K562 (cell line): ENCODE data around the gene PPFIA3. TPM values are rescaled to one million over a fixed set of nuclear protein-coding genes. Genes with fewer than 3 reads are reported as not detected.
A peak's percentile ranks its signal among the peaks of the same experiment; 100 is the strongest.

Experiments used
- CEBPB ChIP-seq: fragments of 450-650 bp; IDR thresholded peaks from 2 replicates; pipeline ENCODE4 v1.6.1; 2016; ENCODE audit warnings: missing genetic modification characterization, missing compliant biosample characterization
- FOXK2 ChIP-seq, 2 experiments: fragments of 450-650 bp; IDR thresholded peaks in 1 of 2; conservative IDR thresholded peaks in 1 of 2; 2 replicates each; pipeline ENCODE4 v1.6.1; 2016; ENCODE audit warnings: low read depth in 2 of 2, mild to moderate bottlenecking in 1 of 2
- GATA2 ChIP-seq: sonication (generic); formaldehyde crosslinking; IDR thresholded peaks from 2 replicates; pipeline ENCODE4 v1.4.0; 2020; ENCODE audit warnings: mild to moderate bottlenecking, missing genetic modification reagents
- HES1 ChIP-seq: fragments of 450-650 bp; IDR thresholded peaks from 2 replicates; pipeline ENCODE4 v1.6.1; 2016; ENCODE audit warnings: low read depth, mild to moderate bottlenecking, moderate library complexity
- PCBP2 ChIP-seq: fragments of 200-400 bp; formaldehyde crosslinking; IDR thresholded peaks from 2 replicates; pipeline ENCODE4 v1.6.1; 2018; ENCODE audit warnings: low read length, low read depth, mild to moderate bottlenecking, moderate library complexity; ENCODE audit not compliant: poor library complexity, severe bottlenecking
- PML ChIP-seq: IDR thresholded peaks from 2 replicates; pipeline ENCODE4 v1.6.1; 2012; ENCODE audit warnings: low read length, inconsistent platforms
- SP1 ChIP-seq: sonication (generic); formaldehyde crosslinking; IDR thresholded peaks from 2 replicates; pipeline ENCODE4 v1.8.1; 2022; ENCODE audit warnings: mild to moderate bottlenecking, missing genetic modification reagents
- TFE3 ChIP-seq: fragments of 450-650 bp; formaldehyde crosslinking; IDR thresholded peaks from 2 replicates; pipeline ENCODE4 v1.4.0; 2020; ENCODE audit warnings: mild to moderate bottlenecking, mixed read lengths
- XRCC5 ChIP-seq: fragments of 200-400 bp; formaldehyde crosslinking; IDR thresholded peaks from 2 replicates; pipeline ENCODE4 v1.6.1; 2017; ENCODE audit warnings: low read depth, mild to moderate bottlenecking, low read length
- ZNF277 ChIP-seq: fragments of 250-450 bp; sonication (Bioruptor Pico); IDR thresholded peaks from 2 replicates; pipeline ENCODE4 v1.8.0; 2022; ENCODE audit warnings: inconsistent platforms, mild to moderate bottlenecking, moderate library complexity, borderline replicate concordance
- ZNF280A ChIP-seq: fragments of 450-650 bp; IDR thresholded peaks from 2 replicates; pipeline ENCODE4 v1.6.1; 2018; ENCODE audit warnings: mild to moderate bottlenecking, low read depth; ENCODE audit not compliant: partially characterized antibody
- ZNF518B ChIP-seq: fragments of 250-450 bp; sonication (Bioruptor Pico); IDR thresholded peaks from 2 replicates; pipeline ENCODE4 v1.5.0; 2021; ENCODE audit warnings: mild to moderate bottlenecking, moderate library complexity
- ZNF655 ChIP-seq: fragments of 250-450 bp; sonication (Bioruptor Pico); IDR thresholded peaks from 2 replicates; pipeline ENCODE4 v1.5.0; 2021
- polyA plus RNA-seq, 8 experiments: library from polyadenylated mRNA; depleted of rRNA in 4 of 8; stranded (reverse) in 5 of 8; unstranded in 3 of 8; fragments of >200 nt; fragmentation: Nextera tagmentation in 2 of 8; fragmentation: Illumina TruSeq in 1 of 8; extraction: Ambion mirVana in 2 of 8; extraction: Trizol in 1 of 8; gene quantifications; 2 replicates each; pipeline versions ENCODE4 v1.2.1 to v1.2.3, GENCODE V29; 2011 to 2014; ENCODE audit warnings: inconsistent platforms in 1 of 8, missing spikeins in 1 of 8
- total RNA-seq, 7 experiments: library from RNA; depleted of rRNA in 6 of 7; stranded (reverse); fragments of >200 nt in 6 of 7; fragmentation: Illumina TruSeq in 2 of 7; extraction: Trizol in 2 of 7; gene quantifications; 2 replicates each; pipeline versions ENCODE4 v1.2.1 to v1.2.3, GENCODE V29; 2011 to 2021; ENCODE audit warnings: low replicate concordance in 1 of 7

Gene PPFIA3
- total and polyA plus RNA-seq, 9 of the 15 experiments (the other 6 are each of a cell fraction or from before 2014, with no cell fraction given), result 0.10 to 53.0 (median 17.6) TPM

- TF ChIP-seq PCBP2, result no peak
- TF ChIP-seq ZNF277 (CRISPR knock-in tag), result no peak
- no peak for TF ChIP-seq ZNF280A
- TF ChIP-seq GATA2 (CRISPR knock-in tag), result no peak
- peak; percentile 82; the same call in 1 of the 2 replicates for TF ChIP-seq XRCC5
- no peak for TF ChIP-seq CEBPB
- no peak for TF ChIP-seq ZNF655 (CRISPR knock-in tag)
- TF ChIP-seq ZNF518B, result no peak
- TF ChIP-seq HES1, result no peak; the same call in 1 of the 2 replicates
- TF ChIP-seq SP1 (CRISPR knock-in tag), result peak; percentile 98
- TF ChIP-seq FOXK2 (conservative IDR thresholded peaks at IDR 0.05 in 1 of 2, IDR thresholded peaks at IDR 0.05 in 1 of 2; ENCODE audit: low read depth in 2 of 2), result peak; percentile 84 to 87; a peak in 3 of 4 replicates
- TF ChIP-seq TFE3 (CRISPR knock-in tag), result no peak
- peak; percentile 67; the same call in 1 of the 2 replicates for TF ChIP-seq PML
Measured at GRCh38 chr19:49085020-49085867, 34.1 kb upstream of the PPFIA3 start, which contains the start of gene SNRNP70 (continued).
